ENCODE results near the gene PYGM. TPM values are rescaled to one million over a fixed set of nuclear protein-coding genes. Genes with fewer than 3 reads are reported as not detected.
A peak's percentile ranks its signal among the peaks of the same experiment; 100 is the strongest.

PYGM gene
- total RNA-seq, 1 donor from 2014 or later, result 0.05 TPM

- DNase-seq (ENCODE audit: low read depth), result no peak
Measured at GRCh38 chr11:64735725-64736259, 24.0 kb downstream of the PYGM start.

GRCh38 chr11:64734811-64735724 is 24.7 kb downstream of the PYGM start:
- no peak for DNase-seq (ENCODE audit: low read depth)

GRCh38 chr11:64731601-64732000 is 28.2 kb downstream of the PYGM start:
- no peak for DNase-seq (ENCODE audit: low read depth)

DNA sequence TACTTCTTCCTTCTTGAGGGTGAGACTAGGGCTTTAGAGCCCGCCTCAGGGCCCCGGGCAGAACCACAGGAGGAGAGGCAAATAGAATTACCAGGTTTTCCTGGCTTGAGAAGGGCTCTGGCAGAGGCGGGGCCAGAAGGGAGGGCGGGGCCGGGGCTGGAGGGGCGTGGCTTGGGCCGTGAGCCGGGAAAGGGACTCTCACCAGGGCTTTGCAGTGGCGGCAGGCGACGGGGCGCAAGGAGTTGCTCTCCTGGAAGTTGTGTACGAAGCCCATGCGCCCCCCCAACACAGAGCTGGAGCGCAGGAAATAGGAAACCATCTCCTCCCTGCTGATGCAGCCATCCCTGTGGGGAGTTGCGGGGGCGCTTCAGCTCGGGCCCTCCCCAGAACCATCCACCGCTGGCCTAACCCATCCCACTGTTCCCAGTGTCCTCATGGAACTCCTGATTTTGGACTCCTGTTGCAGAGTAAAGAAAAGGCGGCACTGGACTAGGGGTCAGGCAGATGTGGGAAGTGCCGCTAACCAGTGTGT is 29.9 kb downstream of the PYGM start:
- DNase-seq (ENCODE audit: low read depth), result no peak

DNA sequence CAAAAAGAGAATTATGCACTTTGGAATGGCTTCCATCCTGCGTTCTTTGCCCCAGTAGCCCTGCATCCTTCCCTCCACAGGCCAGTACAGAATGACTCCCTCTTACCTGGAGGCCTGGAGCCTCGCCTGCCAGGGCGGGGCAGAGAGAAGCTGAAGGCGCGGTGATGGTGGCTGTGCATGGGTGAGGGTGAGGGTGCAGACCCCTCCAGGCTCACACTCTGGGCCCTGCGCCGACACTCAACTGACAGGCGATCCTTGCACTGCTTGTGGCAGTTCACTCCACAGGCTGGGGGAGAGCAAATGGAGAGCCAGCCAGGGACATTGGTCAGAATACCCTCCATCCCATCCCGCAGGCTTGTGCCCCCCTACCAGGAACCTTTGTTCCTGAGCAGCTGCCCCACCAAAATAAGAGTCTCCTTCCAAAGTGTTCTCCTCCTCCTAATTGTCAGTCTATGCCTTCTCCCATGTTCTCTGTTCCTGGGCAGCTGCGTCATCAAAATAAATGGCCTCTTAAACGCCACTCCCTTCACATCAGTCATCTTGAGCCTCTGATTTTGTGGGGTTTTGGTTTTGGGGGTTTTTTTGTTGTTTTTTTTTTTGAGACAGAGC is 30.9 kb downstream of the PYGM start:
- DNase-seq (ENCODE audit: low read depth), result no peak

- no peak for DNase-seq (ENCODE audit: low read depth)
Measured at GRCh38 chr11:64726867-64727530, 32.8 kb downstream of the PYGM start.

GRCh38 chr11:64726211-64726641 is 33.5 kb downstream of the PYGM start:
- no peak for DNase-seq (ENCODE audit: low read depth)

- DNase-seq (ENCODE audit: low read depth), result no peak
Measured at GRCh38 chr11:64724863-64725532, 34.8 kb downstream of the PYGM start.

- DNase-seq (ENCODE audit: low read depth), result no peak
Measured at GRCh38 chr11:64723907-64724862, 35.6 kb downstream of the PYGM start.

- DNase-seq (ENCODE audit: low read depth), result peak; percentile 46
Measured at GRCh38 chr11:64723117-64723906, 36.5 kb downstream of the PYGM start, which contains the start of gene NRXN2. Gene NRXN2 (minus strand): TSS chr11:64723197. CDS start chr11:64713699, 9,498 bp downstream.

DNA sequence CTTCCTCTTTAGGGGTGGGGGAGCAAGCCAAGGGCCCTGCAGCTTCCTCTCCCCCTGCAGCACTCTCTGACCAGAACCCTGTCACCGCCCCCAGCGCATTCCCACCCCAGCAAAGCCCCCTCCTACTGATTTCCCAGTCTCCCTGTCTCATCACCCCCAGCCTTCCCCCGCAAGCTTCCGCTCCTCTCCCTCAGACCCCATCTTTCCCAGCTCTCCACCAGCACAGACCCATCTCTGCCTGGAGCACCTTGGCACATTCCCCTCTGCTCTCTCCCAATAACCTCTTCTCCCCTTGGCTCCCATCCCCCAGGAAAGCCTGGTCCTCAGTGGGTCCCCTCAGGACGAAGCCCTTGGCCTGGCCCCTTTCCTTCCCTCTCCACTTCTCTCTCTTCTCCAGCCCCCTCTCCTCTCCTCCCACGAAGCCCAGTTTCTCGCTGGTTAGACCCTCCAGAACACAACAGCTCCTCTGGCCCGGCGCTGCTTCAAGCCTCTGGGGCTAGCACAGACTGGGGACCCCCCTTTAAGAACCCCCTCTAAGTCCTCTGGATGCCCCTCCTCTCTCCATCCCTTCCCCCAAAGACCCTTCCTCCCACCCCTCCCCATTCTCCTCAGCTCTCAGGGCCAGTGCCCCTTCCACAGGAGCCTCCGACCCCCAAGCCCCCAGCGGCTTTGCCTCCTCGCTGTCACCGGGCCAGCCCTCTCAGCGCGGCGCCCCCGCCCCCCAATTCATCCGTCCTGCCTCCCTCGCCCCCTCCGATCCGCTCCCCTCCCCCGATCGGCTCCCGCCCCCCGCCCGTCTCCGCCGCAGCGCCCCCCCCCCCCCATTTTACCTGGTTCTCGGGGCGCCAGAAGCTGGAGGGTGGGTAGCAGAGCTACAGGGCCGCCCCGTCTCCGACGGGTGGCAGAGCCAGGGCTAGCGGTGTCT is 37.4 kb downstream of the PYGM start:
- DNase-seq (ENCODE audit: low read depth), result no peak

DNA sequence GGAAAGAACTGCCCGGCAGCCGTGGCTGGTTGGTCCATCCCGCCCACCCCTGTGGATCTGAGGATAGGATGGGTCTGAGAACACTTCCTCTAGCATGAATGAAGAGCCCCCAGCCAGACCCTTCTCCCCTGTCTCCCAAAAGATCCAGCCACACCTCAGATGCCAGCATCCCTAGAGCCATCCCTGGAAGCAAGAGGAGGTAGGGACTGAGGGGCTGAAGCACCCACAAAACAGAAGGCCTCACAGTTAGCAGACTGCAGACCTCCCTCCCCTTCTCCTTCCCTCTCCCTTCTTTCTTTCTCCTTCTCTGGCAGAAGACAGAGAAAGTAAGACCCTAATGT is 38.4 kb downstream of the PYGM start:
- no peak for DNase-seq (ENCODE audit: low read depth)

DNA sequence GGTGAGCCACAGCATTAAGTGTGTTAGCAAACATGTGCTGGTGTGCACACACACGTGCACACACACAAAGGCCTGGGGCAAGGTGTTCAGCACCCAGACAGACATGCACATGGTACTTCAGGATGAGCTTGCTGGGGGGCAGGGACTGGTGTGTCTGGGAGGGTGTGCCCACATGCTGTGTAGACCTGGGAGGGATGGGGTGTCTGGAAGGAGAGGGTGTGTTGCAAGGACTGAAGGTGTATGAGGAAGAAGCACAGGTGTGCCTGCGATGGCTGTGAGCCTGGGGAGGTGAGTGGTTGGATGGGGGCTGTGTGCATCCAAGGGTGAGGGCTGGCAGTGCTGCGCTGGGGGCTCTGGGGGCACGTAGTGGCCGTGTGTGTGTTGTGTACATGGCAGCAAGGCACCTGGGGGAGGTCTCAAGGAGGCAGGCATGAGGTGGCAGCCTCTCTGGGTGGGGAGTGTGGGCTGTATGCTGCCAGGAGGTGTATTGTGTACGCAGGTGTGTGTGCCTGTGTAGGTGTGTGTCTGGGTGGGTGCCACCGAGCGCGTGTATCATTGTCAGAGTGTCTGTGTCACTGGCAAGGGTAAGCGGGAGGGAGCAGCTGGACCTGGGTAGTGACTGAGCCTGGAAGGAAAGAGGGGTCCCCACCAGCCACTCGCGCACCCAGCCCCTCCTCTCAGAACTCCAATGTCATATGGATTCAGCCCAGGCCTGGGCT is 39.0 kb downstream of the PYGM start:
- no peak for DNase-seq (ENCODE audit: low read depth)

DNA sequence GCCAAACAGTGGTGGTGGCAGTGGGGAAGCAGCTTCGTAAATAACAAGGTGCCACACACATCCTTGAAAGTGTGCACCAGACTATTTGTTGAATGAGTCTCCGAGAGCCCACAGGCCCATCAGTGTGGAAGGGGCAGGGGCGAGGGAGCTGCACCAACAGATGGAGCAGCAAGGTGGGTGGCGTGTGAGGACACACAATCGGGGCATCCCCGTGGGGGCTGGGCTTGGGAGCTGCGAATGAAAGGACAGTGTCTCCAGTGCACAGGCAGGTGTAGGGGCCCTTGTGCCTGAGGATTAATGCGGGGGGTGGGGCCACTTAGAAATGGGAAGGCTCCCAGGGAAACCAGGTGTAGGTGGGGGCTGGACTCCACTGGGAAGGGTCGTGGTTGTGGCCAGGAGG is 39.6 kb downstream of the PYGM start:
- DNase-seq (ENCODE audit: low read depth), result no peak

DNA sequence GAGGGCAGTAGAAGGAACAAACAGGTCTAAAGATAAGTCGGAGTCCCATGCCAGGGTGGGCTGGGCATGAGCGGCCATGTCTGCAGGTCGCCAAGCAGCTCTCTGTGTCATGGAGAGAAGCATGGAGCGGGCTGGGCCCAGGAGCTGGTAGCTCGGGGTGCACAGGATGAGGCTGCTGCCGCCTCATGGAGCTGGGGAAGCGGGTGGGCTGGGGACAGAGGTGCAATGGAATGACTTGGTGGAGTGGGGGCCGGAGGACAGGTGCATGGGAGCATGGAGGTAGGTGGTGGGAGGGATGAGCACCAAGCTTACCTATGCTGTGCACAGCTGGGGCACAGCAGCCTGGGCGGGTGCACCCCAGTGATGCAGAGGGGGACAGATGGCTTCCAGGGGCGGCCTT is 40.4 kb downstream of the PYGM start:
- no peak for DNase-seq (ENCODE audit: low read depth)

DNA sequence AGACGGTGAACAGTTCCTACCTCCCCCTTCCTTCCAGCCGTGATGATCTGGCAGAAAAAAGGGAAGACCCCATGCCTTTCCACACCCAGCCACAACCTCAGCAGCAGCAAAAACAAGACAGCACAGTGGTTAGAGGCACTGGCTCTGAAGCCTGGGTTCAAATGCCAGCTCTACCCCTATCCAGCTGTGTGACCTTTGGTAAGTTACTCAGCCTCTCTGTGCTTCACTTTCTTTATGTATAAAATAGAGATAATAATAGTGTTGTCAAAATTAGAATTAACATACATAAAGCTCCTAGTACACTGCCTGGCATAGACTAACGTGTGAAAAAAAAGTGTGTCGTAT is 41.0 kb downstream of the PYGM start:
- DNase-seq (ENCODE audit: low read depth), result no peak

- no peak for DNase-seq (ENCODE audit: low read depth)
Measured at GRCh38 chr11:64718084-64718779, 41.5 kb downstream of the PYGM start.

GRCh38 chr11:64717268-64717578 is 42.6 kb downstream of the PYGM start:
- no peak for DNase-seq (ENCODE audit: low read depth)
